Neural cell (in vitro differentiated cells): ENCODE results near the gene CDKAL1. TPM values are rescaled to one million over a fixed set of nuclear protein-coding genes. Genes with fewer than 3 reads are reported as not detected.

Experiments
- H2AFZ ChIP-seq: fragments of 200-600, 300-800 bp; sonication (generic), shearing (Covaris generic); 2 replicates; pipeline ENCODE4 v1.6.0; 2014; ENCODE audit warnings: low read depth, mild to moderate bottlenecking, antibody characterized with exemption, low read length, moderate library complexity
- H3F3A ChIP-seq: fragments of 200-600 bp; shearing (Covaris generic); 2 replicates; pipeline ENCODE4 v1.6.1; 2016; ENCODE audit warnings: mild to moderate bottlenecking, moderate library complexity, mixed read lengths, antibody characterized with exemption, low read length; ENCODE audit not compliant: insufficient read depth, poor library complexity, severe bottlenecking
- H3K27ac ChIP-seq: fragments of 200-600, 300-800 bp; sonication (generic), shearing (Covaris generic); 2 replicates; pipeline ENCODE4 v1.5.1; 2014; ENCODE audit warnings: mild to moderate bottlenecking, low read length, moderate library complexity
- H3K27me3 ChIP-seq: fragments of 300-800, 200-600 bp; sonication (generic), shearing (Covaris generic); 2 replicates; pipeline ENCODE4 v1.6.0; 2014; ENCODE audit warnings: mild to moderate bottlenecking, low read depth, low read length, moderate library complexity; ENCODE audit not compliant: insufficient read depth
- H3K36me3 ChIP-seq: fragments of 300-800, 200-600 bp; sonication (generic), shearing (Covaris generic); 2 replicates; pipeline ENCODE4 v1.5.1; 2014; ENCODE audit warnings: mild to moderate bottlenecking, antibody characterized with exemption, low read length, moderate library complexity; ENCODE audit not compliant: insufficient read depth
- H3K4me2 ChIP-seq: fragments of 300-800, 200-600 bp; sonication (generic), shearing (Covaris generic); 2 replicates; pipeline ENCODE4 v1.6.0; 2014; ENCODE audit warnings: mild to moderate bottlenecking, low read length
- H3K4me3 ChIP-seq: fragments of 300-800, 200-600 bp; sonication (generic), shearing (Covaris generic); 2 replicates; pipeline ENCODE4 v1.5.1; 2014; ENCODE audit warnings: mild to moderate bottlenecking, low read length, moderate library complexity
- H3K79me2 ChIP-seq: fragments of 200-600 bp; shearing (Covaris generic); replicated peaks from 2 replicates; pipeline ENCODE4 v1.6.0; 2014; ENCODE audit warnings: mild to moderate bottlenecking, low read length, moderate library complexity; ENCODE audit not compliant: insufficient read depth
- H3K9ac ChIP-seq: fragments of 300-800, 200-600 bp; sonication (generic), shearing (Covaris generic); 2 replicates; pipeline ENCODE4 v1.6.1; 2016; ENCODE audit warnings: mild to moderate bottlenecking, low read length, mixed read lengths
- H3K9me2 ChIP-seq: fragments of 200-600 bp; shearing (Covaris generic); 2 replicates; pipeline ENCODE4 v1.6.1; 2016; ENCODE audit warnings: mild to moderate bottlenecking, low read length, mixed read lengths; ENCODE audit not compliant: insufficient read depth
- H3K9me3 ChIP-seq: fragments of 200-600, 300-800 bp; sonication (generic), shearing (Covaris generic); 2 replicates; pipeline ENCODE4 v1.6.1; 2016; ENCODE audit warnings: mild to moderate bottlenecking, mixed run types, low read length, moderate library complexity, mixed read lengths
- H4K20me1 ChIP-seq: fragments of 200-600 bp; shearing (Covaris generic); 2 replicates; pipeline ENCODE4 v1.6.1; 2016; ENCODE audit warnings: mild to moderate bottlenecking, mixed run types; ENCODE audit not compliant: insufficient read depth
- EP300 ChIP-seq: fragments of 450-650 bp; conservative IDR thresholded peaks from 2 replicates; pipeline ENCODE4 v1.6.1; 2014; ENCODE audit warnings: antibody characterized with exemption, mild to moderate bottlenecking, moderate library complexity; ENCODE audit not compliant: poor library complexity, severe bottlenecking
- EZH2 ChIP-seq: fragments of 200-600, 300-800 bp; shearing (Covaris generic), sonication (generic); IDR thresholded peaks from 2 replicates; pipeline ENCODE4 v1.6.1; 2014; ENCODE audit warnings: antibody characterized with exemption, low read length, borderline replicate concordance, mild to moderate bottlenecking; ENCODE audit not compliant: insufficient read depth, poor library complexity, severe bottlenecking
- MXI1 ChIP-seq: fragments of 450-650 bp; conservative IDR thresholded peaks from 2 replicates; pipeline ENCODE4 v1.6.1; 2014; ENCODE audit warnings: antibody characterized with exemption, mild to moderate bottlenecking; ENCODE audit not compliant: poor library complexity, severe bottlenecking
- POLR2AphosphoS5 ChIP-seq: IDR thresholded peaks from 2 replicates; pipeline ENCODE4 v1.6.1; 2012
- RAD21 ChIP-seq: fragments of 450-650 bp; conservative IDR thresholded peaks from 2 replicates; pipeline ENCODE4 v1.6.1; 2014; ENCODE audit warnings: antibody characterized with exemption, mild to moderate bottlenecking, moderate library complexity
- SMC3 ChIP-seq: fragments of 450-650 bp; conservative IDR thresholded peaks from 2 replicates; pipeline ENCODE4 v1.6.1; 2014; ENCODE audit warnings: antibody characterized with exemption, mild to moderate bottlenecking, moderate library complexity; ENCODE audit not compliant: poor library complexity
- TAF1 ChIP-seq: IDR thresholded peaks from 2 replicates; pipeline ENCODE4 v1.6.1; 2012; ENCODE audit warnings: low read depth
- polyA plus RNA-seq: library from polyadenylated mRNA; depleted of rRNA; stranded (reverse); fragments of >200 nt; gene quantifications from 2 replicates; pipeline ENCODE4 v1.2.3, GENCODE V29; 2014
- TF ChIP-seq, protein P1 (sequence below): IDR thresholded peaks from 2 replicates; pipeline ENCODE4 v1.6.1; 2012; ENCODE audit warnings: borderline replicate concordance
- TF ChIP-seq, protein P2 (sequence below): fragments of 450-650 bp; IDR thresholded peaks from 2 replicates; pipeline ENCODE4 v1.5.1; 2014; ENCODE audit warnings: antibody characterized with exemption, mild to moderate bottlenecking, moderate library complexity; ENCODE audit not compliant: poor library complexity, severe bottlenecking

CDKAL1 gene
- polyA plus RNA-seq, 1 donor from 2014 or later = 10.7 TPM

DNA sequence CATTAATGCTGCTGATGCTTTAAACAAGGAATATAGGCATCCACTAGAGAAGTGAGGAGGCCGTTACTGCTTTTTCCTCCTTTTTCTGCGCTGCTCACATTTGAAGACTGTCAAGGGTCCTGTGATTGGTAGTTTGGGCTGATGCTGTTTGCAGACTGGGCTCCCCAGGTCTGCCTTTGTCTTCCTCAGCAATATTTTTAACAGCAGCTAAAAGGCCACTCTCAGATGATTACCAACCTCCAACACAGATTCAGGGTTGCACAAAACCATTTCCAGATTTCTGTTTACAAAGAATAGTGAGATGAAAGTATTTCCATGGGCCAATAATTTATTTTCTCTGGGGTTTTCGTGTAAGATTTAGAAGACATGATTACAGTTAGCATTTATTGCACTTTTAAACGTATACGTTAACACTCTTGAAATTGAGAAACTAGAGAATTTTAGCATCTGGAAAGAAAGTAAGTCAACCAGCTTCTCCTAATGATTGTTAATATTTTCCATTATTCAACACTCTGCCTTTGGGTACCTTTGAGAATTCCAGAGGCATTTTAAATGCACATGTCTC, 584.0 kb downstream of the CDKAL1 start:
- no peak overlapping the region for H3K4me2 ChIP-seq
- H3K9me2 ChIP-seq = no peaks in the 10 kb centered on the region
- no peak for TF ChIP-seq TAF1
- TF ChIP-seq SMC3 = no peak
- TF ChIP-seq RAD21 = no peak
- no peak for TF ChIP-seq POLR2AphosphoS5
- TF ChIP-seq, protein P1, sequence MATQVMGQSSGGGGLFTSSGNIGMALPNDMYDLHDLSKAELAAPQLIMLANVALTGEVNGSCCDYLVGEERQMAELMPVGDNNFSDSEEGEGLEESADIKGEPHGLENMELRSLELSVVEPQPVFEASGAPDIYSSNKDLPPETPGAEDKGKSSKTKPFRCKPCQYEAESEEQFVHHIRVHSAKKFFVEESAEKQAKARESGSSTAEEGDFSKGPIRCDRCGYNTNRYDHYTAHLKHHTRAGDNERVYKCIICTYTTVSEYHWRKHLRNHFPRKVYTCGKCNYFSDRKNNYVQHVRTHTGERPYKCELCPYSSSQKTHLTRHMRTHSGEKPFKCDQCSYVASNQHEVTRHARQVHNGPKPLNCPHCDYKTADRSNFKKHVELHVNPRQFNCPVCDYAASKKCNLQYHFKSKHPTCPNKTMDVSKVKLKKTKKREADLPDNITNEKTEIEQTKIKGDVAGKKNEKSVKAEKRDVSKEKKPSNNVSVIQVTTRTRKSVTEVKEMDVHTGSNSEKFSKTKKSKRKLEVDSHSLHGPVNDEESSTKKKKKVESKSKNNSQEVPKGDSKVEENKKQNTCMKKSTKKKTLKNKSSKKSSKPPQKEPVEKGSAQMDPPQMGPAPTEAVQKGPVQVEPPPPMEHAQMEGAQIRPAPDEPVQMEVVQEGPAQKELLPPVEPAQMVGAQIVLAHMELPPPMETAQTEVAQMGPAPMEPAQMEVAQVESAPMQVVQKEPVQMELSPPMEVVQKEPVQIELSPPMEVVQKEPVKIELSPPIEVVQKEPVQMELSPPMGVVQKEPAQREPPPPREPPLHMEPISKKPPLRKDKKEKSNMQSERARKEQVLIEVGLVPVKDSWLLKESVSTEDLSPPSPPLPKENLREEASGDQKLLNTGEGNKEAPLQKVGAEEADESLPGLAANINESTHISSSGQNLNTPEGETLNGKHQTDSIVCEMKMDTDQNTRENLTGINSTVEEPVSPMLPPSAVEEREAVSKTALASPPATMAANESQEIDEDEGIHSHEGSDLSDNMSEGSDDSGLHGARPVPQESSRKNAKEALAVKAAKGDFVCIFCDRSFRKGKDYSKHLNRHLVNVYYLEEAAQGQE = no peak
- H3K9ac ChIP-seq = no peak overlapping the region
- no peaks in the 10 kb centered on the region for H3K36me3 ChIP-seq
- H3K79me2 ChIP-seq = no peaks in the 10 kb centered on the region
- H3F3A ChIP-seq = no peaks in the 10 kb centered on the region
- no peak overlapping the region for H3K27ac ChIP-seq
- H2AFZ ChIP-seq = no peak overlapping the region
- no peaks in the 10 kb centered on the region for H4K20me1 ChIP-seq
- H3K27me3 ChIP-seq = no peaks in the 10 kb centered on the region
- no peaks in the 10 kb centered on the region for H3K9me3 ChIP-seq
- H3K4me3 ChIP-seq = no peak overlapping the region

DNA sequence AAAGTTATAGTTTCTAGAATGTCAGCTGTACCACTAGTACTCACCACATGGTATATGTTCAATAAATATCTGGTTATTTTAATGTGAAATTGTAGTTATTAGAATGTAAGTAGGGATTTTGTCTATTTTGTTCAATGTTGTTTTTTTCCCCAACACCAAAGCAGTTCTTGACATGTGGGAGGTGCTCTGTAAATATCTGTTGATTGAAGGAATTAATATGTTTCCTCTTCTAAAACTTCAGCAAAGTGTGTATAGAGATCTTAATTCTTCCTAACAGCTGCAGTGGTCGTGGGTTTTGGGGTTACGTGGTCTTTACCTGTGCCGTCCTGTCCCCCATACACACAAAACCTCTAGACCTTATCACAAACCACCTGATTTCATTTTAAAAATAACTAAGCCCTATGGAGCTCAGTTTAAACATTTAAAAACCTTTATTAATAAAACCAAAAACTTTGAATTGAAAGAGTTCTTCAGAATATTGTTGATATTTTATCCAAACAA, 587.4 kb downstream of the CDKAL1 start:
- TF ChIP-seq TAF1 (no peak), POLR2AphosphoS5 (no peak), EZH2 (no peak), MXI1 (no peak), EP300 (no peak)
- TF ChIP-seq, protein P2, sequence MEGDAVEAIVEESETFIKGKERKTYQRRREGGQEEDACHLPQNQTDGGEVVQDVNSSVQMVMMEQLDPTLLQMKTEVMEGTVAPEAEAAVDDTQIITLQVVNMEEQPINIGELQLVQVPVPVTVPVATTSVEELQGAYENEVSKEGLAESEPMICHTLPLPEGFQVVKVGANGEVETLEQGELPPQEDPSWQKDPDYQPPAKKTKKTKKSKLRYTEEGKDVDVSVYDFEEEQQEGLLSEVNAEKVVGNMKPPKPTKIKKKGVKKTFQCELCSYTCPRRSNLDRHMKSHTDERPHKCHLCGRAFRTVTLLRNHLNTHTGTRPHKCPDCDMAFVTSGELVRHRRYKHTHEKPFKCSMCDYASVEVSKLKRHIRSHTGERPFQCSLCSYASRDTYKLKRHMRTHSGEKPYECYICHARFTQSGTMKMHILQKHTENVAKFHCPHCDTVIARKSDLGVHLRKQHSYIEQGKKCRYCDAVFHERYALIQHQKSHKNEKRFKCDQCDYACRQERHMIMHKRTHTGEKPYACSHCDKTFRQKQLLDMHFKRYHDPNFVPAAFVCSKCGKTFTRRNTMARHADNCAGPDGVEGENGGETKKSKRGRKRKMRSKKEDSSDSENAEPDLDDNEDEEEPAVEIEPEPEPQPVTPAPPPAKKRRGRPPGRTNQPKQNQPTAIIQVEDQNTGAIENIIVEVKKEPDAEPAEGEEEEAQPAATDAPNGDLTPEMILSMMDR = no peak
- TF ChIP-seq, protein P1 = no peak
- Histone ChIP-seq H3K4me2 (no peak overlapping the region), H3K27ac (no peak overlapping the region), H3K9ac (no peak overlapping the region), H3K9me2 (no peaks in the 10 kb centered on the region), H3K36me3 (no peaks in the 10 kb centered on the region), H3K9me3 (no peaks in the 10 kb centered on the region), H4K20me1 (no peaks in the 10 kb centered on the region), H3F3A (no peaks in the 10 kb centered on the region), H3K79me2 (no peaks in the 10 kb centered on the region), H3K27me3 (no peaks in the 10 kb centered on the region), H2AFZ (no peak overlapping the region), H3K4me3 (no peak overlapping the region)
